ENCODE measurements around the gene RACK1. TPM values are rescaled to one million over a fixed set of nuclear protein-coding genes. Genes with fewer than 3 reads are reported as not detected.
A peak's percentile ranks its signal among the peaks of the same experiment; 100 is the strongest.
"Not testable (repeated sequence)": the region's sequence is repeated elsewhere in the genome, so short reads cannot be mapped to it uniquely, and the experiment has no call there.

The RACK1 gene
- total RNA-seq, 1 experiment from 2014 or later = 2,552 TPM

DNA sequence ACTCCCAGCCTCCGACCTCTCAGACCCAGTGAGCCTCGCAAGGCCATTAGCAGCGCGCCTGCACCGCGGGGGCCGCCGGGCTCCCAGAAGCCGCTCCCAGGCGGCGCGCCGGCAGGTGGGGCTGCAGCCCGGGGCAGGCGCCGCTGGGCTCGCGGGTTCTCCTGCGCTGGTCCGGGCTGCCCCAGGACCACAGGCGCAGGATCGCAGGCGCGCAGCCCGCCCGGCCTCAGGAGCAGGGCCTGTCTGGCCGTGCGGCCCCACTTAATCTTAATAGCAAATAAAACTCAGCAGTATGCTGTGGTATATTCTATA is 29.7 kb upstream of the RACK1 start:
- not testable (repeated sequence) for H3K79me2 ChIP-seq (ENCODE audit: insufficient read depth, low read length); H3K23me2 ChIP-seq (ENCODE audit: insufficient read length, low read depth, low read length, poor library complexity, severe bottlenecking); H3T11ph ChIP-seq (ENCODE audit: low read length); H4K20me1 ChIP-seq (ENCODE audit: control insufficient read depth, insufficient read depth, insufficient read length); H2AFZ ChIP-seq (ENCODE audit: low read length); H4K8ac ChIP-seq (replicated peaks; ENCODE audit: insufficient read length, low read depth, low read length); H3K27me3 ChIP-seq (ENCODE audit: insufficient read depth, low read length); H3K4me2 ChIP-seq (ENCODE audit: insufficient read depth, insufficient read length, low read length); H2BK12ac ChIP-seq (ENCODE audit: insufficient read length, low read depth, low read length); H3K4me1 ChIP-seq (ENCODE audit: insufficient read depth, low read length); H4K91ac ChIP-seq (ENCODE audit: insufficient read length, low read depth, low read length); H4K5ac ChIP-seq (ENCODE audit: insufficient read length, low read depth, low read length); H3K36me3 Mint-ChIP-seq (ENCODE audit: insufficient read depth in 1 of 3, low read depth in 3 of 3); H2BK5ac ChIP-seq (ENCODE audit: insufficient read length, low read length); H2BK15ac ChIP-seq (ENCODE audit: low read depth, low read length); H3K23ac ChIP-seq (ENCODE audit: insufficient read length, low read depth, low read length); H3K27me3 Mint-ChIP-seq (ENCODE audit: low read depth); H2AK5ac ChIP-seq (ENCODE audit: insufficient read length, low read length); H3K14ac ChIP-seq (ENCODE audit: insufficient read depth, low read length); H3K4ac ChIP-seq (ENCODE audit: low read depth, low read length); H3K27ac ChIP-seq (ENCODE audit: insufficient read length, low read depth, low read length); H3K9me3 Mint-ChIP-seq; H3K9ac ChIP-seq (ENCODE audit: extremely low read depth, insufficient read length, low read length); H3K79me1 ChIP-seq (ENCODE audit: insufficient read depth, low read depth, low read length, poor library complexity, severe bottlenecking); H2BK120ac ChIP-seq (ENCODE audit: low read depth, low read length, poor library complexity, severe bottlenecking); H3K18ac ChIP-seq (ENCODE audit: insufficient read length, low read depth, low read length); H2BK20ac ChIP-seq (ENCODE audit: low read depth, low read length, poor library complexity, severe bottlenecking); H3K56ac ChIP-seq (ENCODE audit: insufficient read length, low read depth, low read length); H3K9me3 ChIP-seq (ENCODE audit: control insufficient read depth, low read depth, low read length); H3K4me1 Mint-ChIP-seq
- DNase-seq = peak; percentile 80
- peak overlapping the region in 2 of 3 experiments; percentile 49 to 97; a peak in 3 of 7 replicates for H3K27ac Mint-ChIP-seq
- no CpG with 5 or more reads among the region's 28 CpGs for WGBS (ENCODE audit: extremely low coverage, insufficient read length, low lambda C conversion rate)
- peak overlapping the region; percentile 82 to 83 for H3K4me3 Mint-ChIP-seq
- peak; percentile 55 for TF ChIP-seq CTCF (conservative IDR thresholded peaks at IDR 0.05)

All from H9 (cell line).